SU-DHL-6 (cell line): ENCODE results near the gene INSIG1.

Experiments used
- H2AFZ ChIP-seq: fragments of 200-600 bp; sonication (generic); 2 replicates; pipeline ENCODE4 v1.6.1; 2014; ENCODE audit warnings: low read depth, mild to moderate bottlenecking, moderate library complexity, mixed read lengths, antibody characterized with exemption, low read length; ENCODE audit not compliant: severe bottlenecking
- H3F3A ChIP-seq: fragments of 200-600 bp; shearing (Covaris generic); 2 replicates; pipeline ENCODE4 v1.6.0; 2016; ENCODE audit warnings: antibody characterized with exemption, mild to moderate bottlenecking; ENCODE audit not compliant: insufficient read depth
- H3K27ac ChIP-seq: fragments of 200-600 bp; sonication (generic); 2 replicates; pipeline ENCODE4 v1.5.1; 2016; ENCODE audit warnings: low read depth, mild to moderate bottlenecking, low read length, moderate library complexity, mixed read lengths
- H3K27me3 ChIP-seq: fragments of 200-600 bp; sonication (generic), shearing (Covaris generic); 2 replicates; pipeline ENCODE4 v1.6.0; 2014; ENCODE audit warnings: mild to moderate bottlenecking, low read length
- H3K36me3 ChIP-seq: fragments of 200-600 bp; sonication (generic); 2 replicates; pipeline ENCODE4 v1.6.1; 2014; ENCODE audit warnings: mild to moderate bottlenecking, low read length, mixed read lengths
- H3K4me2 ChIP-seq: fragments of 300-600, 200-600 bp; shearing (Covaris generic), sonication (generic); 2 replicates; pipeline ENCODE4 v1.6.0; 2014; ENCODE audit warnings: low read length, low read depth, mild to moderate bottlenecking; ENCODE audit not compliant: poor library complexity, severe bottlenecking
- H3K4me3 ChIP-seq: fragments of 200-600 bp; sonication (generic); 2 replicates; pipeline ENCODE4 v1.5.1; 2014; ENCODE audit warnings: antibody characterized with exemption, low read length, mild to moderate bottlenecking, mixed read lengths; ENCODE audit not compliant: insufficient read depth, poor library complexity, severe bottlenecking
- H3K79me2 ChIP-seq: fragments of 200-600 bp; sonication (generic); 2 replicates; pipeline ENCODE4 v1.6.1; 2014; ENCODE audit warnings: mild to moderate bottlenecking, low read length, moderate library complexity; ENCODE audit not compliant: insufficient read depth
- H3K9ac ChIP-seq: fragments of 200-600 bp; sonication (generic); 2 replicates; pipeline ENCODE4 v1.7.0; 2014; ENCODE audit warnings: mild to moderate bottlenecking, low read length
- H3K9me2 ChIP-seq: fragments of 200-600 bp; sonication (generic); replicated peaks from 2 replicates; pipeline ENCODE4 v1.6.1; 2014; ENCODE audit warnings: low read length; ENCODE audit not compliant: insufficient read depth
- H3K9me3 ChIP-seq: fragments of 200-600 bp; sonication (generic); 2 replicates; pipeline ENCODE4 v1.6.1; 2014; ENCODE audit warnings: low read length, mixed read lengths; ENCODE audit not compliant: insufficient read depth
- H4K20me1 ChIP-seq: fragments of 200-600 bp; sonication (generic); 2 replicates; pipeline ENCODE4 v1.6.1; 2014; ENCODE audit warnings: low read depth, mild to moderate bottlenecking, antibody characterized with exemption, low read length, moderate library complexity, mixed read lengths
- EZH2phosphoT487 ChIP-seq: fragments of 200-600 bp; sonication (generic), shearing (Covaris generic); conservative IDR thresholded peaks from 2 replicates; pipeline ENCODE4 v1.6.1; 2018; ENCODE audit warnings: mild to moderate bottlenecking, antibody characterized with exemption, low read length, moderate library complexity, mixed read lengths
- TF ChIP-seq, protein P1 (sequence below): fragments of 200-600 bp; sonication (generic); IDR thresholded peaks from one replicate; pipeline ENCODE4 v1.5.1; 2017; ENCODE audit warnings: antibody characterized with exemption, mild to moderate bottlenecking, low read length, moderate library complexity; ENCODE audit not compliant: insufficient read depth, poor library complexity, severe bottlenecking

INSIG1 gene

DNA sequence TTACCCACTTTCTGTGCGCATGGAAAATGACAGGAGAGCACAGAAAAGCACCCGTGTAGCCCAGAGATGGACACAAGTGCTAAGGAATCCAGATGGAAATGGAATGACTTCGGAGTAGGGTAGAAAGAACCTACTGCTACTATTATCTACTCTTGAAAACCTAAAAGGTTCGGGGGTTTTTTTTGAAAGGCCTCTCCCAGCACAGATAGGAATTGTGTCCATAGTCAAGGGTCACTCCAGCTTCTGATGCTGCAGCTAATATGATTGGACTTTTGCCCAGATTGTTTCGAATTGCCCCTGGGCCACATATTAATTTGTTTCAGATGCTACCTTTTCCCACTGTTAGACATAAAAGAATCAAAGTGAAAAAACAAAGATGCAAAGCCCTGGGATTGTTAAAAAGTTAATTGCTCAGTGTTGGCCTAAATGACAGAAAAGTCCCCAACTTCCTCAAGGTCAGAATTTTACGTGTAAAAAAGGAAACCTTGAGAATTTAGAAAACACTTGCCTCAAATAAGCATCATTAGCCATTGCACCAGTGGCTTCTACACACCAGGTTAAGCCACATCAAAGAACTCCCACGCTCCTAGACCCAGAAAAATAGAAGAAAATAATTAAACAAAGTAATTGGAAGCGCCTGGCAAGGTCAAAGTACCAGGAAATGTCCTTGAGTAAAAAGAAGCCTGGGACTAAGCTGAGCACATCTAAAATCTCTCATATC is 40.8 kb upstream of the INSIG1 start:
- H4K20me1 ChIP-seq = no peaks in the 10 kb centered on the region
- no peaks in the 10 kb centered on the region for H3K27me3 ChIP-seq
- H3K9ac ChIP-seq = no peak overlapping the region
- H3K9me3 ChIP-seq = no peaks in the 10 kb centered on the region
- H2AFZ ChIP-seq = no peak overlapping the region
- no peaks in the 10 kb centered on the region for H3K36me3 ChIP-seq
- no peaks in the 10 kb centered on the region for H3K79me2 ChIP-seq
- H3K4me3 ChIP-seq = no peak overlapping the region
- no peaks in the 10 kb centered on the region for H3K9me2 ChIP-seq
- H3K27ac ChIP-seq = no peak overlapping the region
- no peak overlapping the region for H3K4me2 ChIP-seq
- TF ChIP-seq EZH2phosphoT487 = no peak
- TF ChIP-seq, protein P1, sequence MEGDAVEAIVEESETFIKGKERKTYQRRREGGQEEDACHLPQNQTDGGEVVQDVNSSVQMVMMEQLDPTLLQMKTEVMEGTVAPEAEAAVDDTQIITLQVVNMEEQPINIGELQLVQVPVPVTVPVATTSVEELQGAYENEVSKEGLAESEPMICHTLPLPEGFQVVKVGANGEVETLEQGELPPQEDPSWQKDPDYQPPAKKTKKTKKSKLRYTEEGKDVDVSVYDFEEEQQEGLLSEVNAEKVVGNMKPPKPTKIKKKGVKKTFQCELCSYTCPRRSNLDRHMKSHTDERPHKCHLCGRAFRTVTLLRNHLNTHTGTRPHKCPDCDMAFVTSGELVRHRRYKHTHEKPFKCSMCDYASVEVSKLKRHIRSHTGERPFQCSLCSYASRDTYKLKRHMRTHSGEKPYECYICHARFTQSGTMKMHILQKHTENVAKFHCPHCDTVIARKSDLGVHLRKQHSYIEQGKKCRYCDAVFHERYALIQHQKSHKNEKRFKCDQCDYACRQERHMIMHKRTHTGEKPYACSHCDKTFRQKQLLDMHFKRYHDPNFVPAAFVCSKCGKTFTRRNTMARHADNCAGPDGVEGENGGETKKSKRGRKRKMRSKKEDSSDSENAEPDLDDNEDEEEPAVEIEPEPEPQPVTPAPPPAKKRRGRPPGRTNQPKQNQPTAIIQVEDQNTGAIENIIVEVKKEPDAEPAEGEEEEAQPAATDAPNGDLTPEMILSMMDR = no peak
- no peaks in the 10 kb centered on the region for H3F3A ChIP-seq

DNA sequence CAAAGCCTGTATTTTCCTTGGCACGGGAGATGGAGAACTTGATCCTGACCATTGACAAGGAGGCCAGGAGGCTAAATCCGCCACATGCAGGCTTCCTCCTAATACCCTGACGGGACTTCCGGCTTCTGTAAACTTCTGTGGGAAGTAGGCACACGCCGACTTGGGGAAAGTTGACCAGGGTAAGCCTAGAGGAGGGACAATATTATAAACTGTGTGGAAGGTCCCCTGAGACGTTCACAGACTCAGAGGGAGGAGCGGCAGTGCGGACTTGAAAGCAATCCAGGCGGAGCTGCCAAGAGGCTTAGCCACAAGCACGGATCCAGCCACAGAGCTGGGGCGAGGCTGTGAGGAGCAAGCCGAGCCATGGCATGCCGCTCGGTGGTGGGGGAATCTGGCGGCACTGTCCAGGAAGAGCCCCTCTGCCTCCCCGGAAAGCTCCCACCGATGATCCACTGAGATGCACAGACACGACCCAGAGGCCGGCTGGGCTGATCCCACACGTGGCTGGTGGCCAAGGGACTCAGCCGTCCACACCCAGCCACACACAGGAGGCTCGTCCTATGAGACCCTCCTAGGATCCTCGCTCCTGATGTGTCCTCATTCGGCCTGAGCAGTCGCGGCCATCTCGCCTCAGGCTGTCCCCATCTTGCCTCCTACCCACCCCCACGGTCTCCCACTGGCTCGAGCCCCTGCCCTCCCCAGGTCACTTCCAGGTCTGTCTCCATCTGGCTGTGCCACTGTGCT is 40.0 kb upstream of the INSIG1 start:
- H3K27ac ChIP-seq = no peak overlapping the region
- H3K27me3 ChIP-seq = no peaks in the 10 kb centered on the region
- H3K9me2 ChIP-seq = no peaks in the 10 kb centered on the region
- no peak overlapping the region for H3K4me3 ChIP-seq
- no peaks in the 10 kb centered on the region for H3K79me2 ChIP-seq
- no peaks in the 10 kb centered on the region for H3K9me3 ChIP-seq
- no peaks in the 10 kb centered on the region for H4K20me1 ChIP-seq
- no peaks in the 10 kb centered on the region for H3K36me3 ChIP-seq
- no peak for TF ChIP-seq EZH2phosphoT487
- TF ChIP-seq, protein P1 = no peak
- H3F3A ChIP-seq = no peaks in the 10 kb centered on the region
- no peak overlapping the region for H3K4me2 ChIP-seq
- H3K9ac ChIP-seq = no peak overlapping the region
- H2AFZ ChIP-seq = no peak overlapping the region

DNA sequence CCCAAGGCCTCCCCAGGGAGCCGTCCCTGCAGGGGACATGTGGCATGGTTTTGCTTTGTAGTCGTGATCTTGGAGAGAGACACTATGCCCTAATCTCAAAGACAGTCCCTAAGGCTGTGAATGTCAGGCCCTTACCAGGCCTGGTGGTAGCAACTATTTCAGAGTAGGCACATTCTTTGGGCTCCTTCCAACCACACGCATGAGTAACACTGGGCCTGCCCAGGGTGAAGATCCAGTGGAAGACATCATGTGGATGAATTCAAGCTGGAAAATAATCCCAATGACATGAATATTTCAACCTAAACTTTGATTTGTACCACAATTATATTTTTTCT is 39.5 kb upstream of the INSIG1 start:
- H3F3A ChIP-seq = no peaks in the 10 kb centered on the region
- H3K36me3 ChIP-seq = no peaks in the 10 kb centered on the region
- H3K79me2 ChIP-seq = no peaks in the 10 kb centered on the region
- H3K9ac ChIP-seq = no peak overlapping the region
- no peaks in the 10 kb centered on the region for H4K20me1 ChIP-seq
- no peaks in the 10 kb centered on the region for H3K9me2 ChIP-seq
- TF ChIP-seq, protein P1 = no peak
- TF ChIP-seq EZH2phosphoT487 = no peak
- H3K27ac ChIP-seq = no peak overlapping the region
- H2AFZ ChIP-seq = no peak overlapping the region
- no peak overlapping the region for H3K4me3 ChIP-seq
- H3K4me2 ChIP-seq = no peak overlapping the region
- no peaks in the 10 kb centered on the region for H3K27me3 ChIP-seq
- no peaks in the 10 kb centered on the region for H3K9me3 ChIP-seq
